GM19324 (cell line): ENCODE results near the gene CD59.
"Not testable (repeated sequence)": the region's sequence is repeated elsewhere in the genome, so short reads cannot be mapped to it uniquely, and the experiment has no call there.

Experiments used
- ATAC-seq: cut with Tn5 transposase; IDR thresholded peaks from one replicate; pipeline ENCODE4 v1.9.1; 2021; ENCODE audit warnings: mild to moderate bottlenecking, moderate library complexity; ENCODE audit not compliant: unreplicated experiment, low FRiP score

CD59 gene

GRCh38 chr11:33696411-33696810 is 39.8 kb downstream of the CD59 start:
- no peak for ATAC-seq

GRCh38 chr11:33695051-33695566 is 41.1 kb downstream of the CD59 start:
- no peak for ATAC-seq

GRCh38 chr11:33694346-33695050 is 41.7 kb downstream of the CD59 start:
- no peak for ATAC-seq

- no peak for ATAC-seq
These were observed 43.7 kb downstream of the CD59 start for GRCh38 chr11:33692541-33692940.

GRCh38 chr11:33692013-33692504 is 44.2 kb downstream of the CD59 start:
- ATAC-seq: no peak

- ATAC-seq: no peak
These were observed 45.0 kb downstream of the CD59 start for GRCh38 chr11:33691066-33691864.

GRCh38 chr11:33690290-33691065 is 45.7 kb downstream of the CD59 start:
- no peak for ATAC-seq

GRCh38 chr11:33689501-33689900 is 46.7 kb downstream of the CD59 start:
- no peak for ATAC-seq

GRCh38 chr11:33689085-33689484 is 47.1 kb downstream of the CD59 start:
- ATAC-seq: no peak

- no peak for ATAC-seq
These were observed 48.3 kb downstream of the CD59 start for GRCh38 chr11:33687733-33688479.

- no peak for ATAC-seq
These were observed 51.1 kb downstream of the CD59 start for GRCh38 chr11:33685082-33685481.

- ATAC-seq: no peak
These were observed 52.1 kb downstream of the CD59 start for GRCh38 chr11:33684003-33684706.

GRCh38 chr11:33682446-33682845 is 53.8 kb downstream of the CD59 start:
- ATAC-seq: no peak

- no peak for ATAC-seq
These were observed 54.2 kb downstream of the CD59 start for GRCh38 chr11:33682019-33682418.

- not testable (repeated sequence) for ATAC-seq
These were observed 57.6 kb downstream of the CD59 start for GRCh38 chr11:33678616-33679015.

- no peak for ATAC-seq
These were observed 62.0 kb downstream of the CD59 start for GRCh38 chr11:33674035-33674814.

- ATAC-seq: no peak
These were observed 64.0 kb downstream of the CD59 start for GRCh38 chr11:33672273-33672672.

GRCh38 chr11:33670250-33671011 is 65.8 kb downstream of the CD59 start:
- no peak for ATAC-seq
